ENCODE results near the gene SLC4A1AP.
A peak's percentile ranks its signal among the peaks of the same experiment; 100 is the strongest.

SLC4A1AP gene

DNA sequence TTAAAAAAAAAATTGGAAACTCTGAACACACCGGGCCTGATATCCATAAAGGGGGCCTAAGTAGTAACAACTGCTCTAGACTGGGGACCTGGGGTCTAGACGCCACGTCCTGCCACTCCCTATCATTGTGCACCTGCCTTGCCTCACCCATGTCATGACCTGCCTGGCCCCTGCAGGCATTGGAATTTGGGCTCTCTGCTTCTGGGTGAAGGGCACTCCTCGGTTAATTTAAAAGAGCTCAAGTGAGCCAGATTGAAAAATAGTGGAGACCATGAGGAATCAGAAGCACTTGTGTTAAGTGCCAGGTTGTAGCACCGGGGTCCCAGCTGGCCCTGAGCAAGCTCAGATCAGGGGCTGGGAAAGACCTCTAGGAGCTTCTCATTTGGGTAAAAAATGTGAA lies 48.1 kb downstream of the SLC4A1AP start:
- Histone ChIP-seq H3K36me3 (ENCODE audit: control insufficient read depth, insufficient read depth, low read length) (no peaks in the 10 kb centered on the region), H3K4me3 (ENCODE audit: extremely low read depth, insufficient read depth, low read length, poor library complexity, severe bottlenecking) (no peak overlapping the region), H3K9me3 (ENCODE audit: control insufficient read depth, low read length) (no peaks in the 10 kb centered on the region), H3K27ac (ENCODE audit: low read depth, low read length, severe bottlenecking) (no peak overlapping the region), H3K4me1 (ENCODE audit: control insufficient read depth, insufficient read depth, low read length, poor library complexity, severe bottlenecking) (peaks cover 22% of the 10 kb centered on the region)
- 92 to 98% methylated on average over 5 of the region's 5 CpGs for WGBS, 2 experiments (ENCODE audit: insufficient coverage in 2 of 2)

DNA sequence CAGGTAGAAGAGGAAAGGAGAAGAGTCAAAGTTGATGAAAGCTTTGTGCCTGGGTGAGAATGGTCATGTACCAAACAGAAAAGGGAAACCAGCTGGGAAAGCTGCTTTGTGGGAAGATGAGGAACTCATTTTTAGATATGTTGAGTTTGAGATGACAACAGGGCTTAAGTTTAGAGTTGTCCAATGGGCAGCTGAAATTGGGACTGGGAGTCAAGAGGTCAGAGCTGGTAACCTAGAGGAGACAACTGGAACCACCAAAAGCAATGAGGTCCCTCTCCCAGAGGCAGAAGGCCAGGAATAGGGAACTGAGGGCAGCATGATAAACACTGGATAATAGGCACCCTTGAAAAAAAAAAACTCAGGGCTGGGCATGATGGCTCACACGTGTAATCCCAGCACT lies 48.8 kb downstream of the SLC4A1AP start:
- H3K4me1 ChIP-seq (ENCODE audit: control insufficient read depth, insufficient read depth, low read length, poor library complexity, severe bottlenecking), result peaks cover 26% of the 10 kb centered on the region
- no peaks in the 10 kb centered on the region for H3K36me3 ChIP-seq (ENCODE audit: control insufficient read depth, insufficient read depth, low read length)
- H3K9me3 ChIP-seq (ENCODE audit: control insufficient read depth, low read length), result no peaks in the 10 kb centered on the region
- no peak overlapping the region for H3K27ac ChIP-seq (ENCODE audit: low read depth, low read length, severe bottlenecking)
- no peak overlapping the region for H3K4me3 ChIP-seq (ENCODE audit: extremely low read depth, insufficient read depth, low read length, poor library complexity, severe bottlenecking)
- WGBS, 2 experiments (ENCODE audit: insufficient coverage in 2 of 2), result 64 to 92% methylated on average over 1 of the region's 1 CpG

GRCh38 chr2:27713201-27713600 lies 49.5 kb downstream of the SLC4A1AP start:
- 92 to 95% methylated on average over 5 of the region's 5 CpGs for WGBS, 2 experiments (ENCODE audit: insufficient coverage in 2 of 2)
- no peak overlapping the region for H3K27ac ChIP-seq (ENCODE audit: low read depth, low read length, severe bottlenecking)

GRCh38 chr2:27714053-27714452 lies 50.4 kb downstream of the SLC4A1AP start:
- Histone ChIP-seq H3K27ac (ENCODE audit: low read depth, low read length, severe bottlenecking) (no peak overlapping the region), H3K4me3 (ENCODE audit: extremely low read depth, insufficient read depth, low read length, poor library complexity, severe bottlenecking) (no peak overlapping the region), H3K4me1 (ENCODE audit: control insufficient read depth, insufficient read depth, low read length, poor library complexity, severe bottlenecking) (peaks cover 26% of the 10 kb centered on the region), H3K9me3 (ENCODE audit: control insufficient read depth, low read length) (no peaks in the 10 kb centered on the region), H3K36me3 (ENCODE audit: control insufficient read depth, insufficient read depth, low read length) (no peaks in the 10 kb centered on the region)
- WGBS, 2 experiments (ENCODE audit: insufficient coverage in 2 of 2), result 93 to 100% methylated on average over 4 to 6 of the region's 8 CpGs

More at GRCh38 chr2:27713201-27713600, 49.5 kb downstream of the SLC4A1AP start:
- H3K4me3 ChIP-seq (ENCODE audit: extremely low read depth, insufficient read depth, low read length, poor library complexity, severe bottlenecking), result no peak overlapping the region
- H3K36me3 ChIP-seq (ENCODE audit: control insufficient read depth, insufficient read depth, low read length), result no peaks in the 10 kb centered on the region
- peaks cover 26% of the 10 kb centered on the region for H3K4me1 ChIP-seq (ENCODE audit: control insufficient read depth, insufficient read depth, low read length, poor library complexity, severe bottlenecking)
- H3K9me3 ChIP-seq (ENCODE audit: control insufficient read depth, low read length), result no peaks in the 10 kb centered on the region

DNA sequence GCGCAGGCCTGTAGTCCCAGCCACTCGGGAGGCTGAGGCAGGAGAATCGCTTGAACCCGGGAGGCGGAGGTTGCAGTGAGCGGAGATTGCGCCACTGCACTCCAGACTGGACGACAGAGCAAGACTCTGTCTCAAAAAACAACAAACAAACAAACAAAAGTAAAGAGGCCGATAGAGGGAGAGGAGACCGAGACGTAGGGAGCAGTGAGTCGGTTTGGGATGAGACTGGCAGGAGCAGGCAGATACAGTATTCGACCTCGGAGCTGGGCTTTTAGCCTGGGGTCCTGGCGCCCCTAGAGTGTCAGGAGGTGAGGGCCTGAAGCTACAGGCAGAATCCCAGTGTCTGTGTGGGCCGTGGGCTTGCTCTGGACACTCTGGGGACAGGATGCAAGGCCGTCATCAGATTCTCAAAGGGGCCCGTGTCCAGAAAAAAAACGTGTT lies 51.2 kb downstream of the SLC4A1AP start:
- peaks cover 31% of the 10 kb centered on the region for H3K4me1 ChIP-seq (ENCODE audit: control insufficient read depth, insufficient read depth, low read length, poor library complexity, severe bottlenecking)
- H3K27ac ChIP-seq (ENCODE audit: low read depth, low read length, severe bottlenecking), result peak overlapping the region; percentile 41
- H3K36me3 ChIP-seq (ENCODE audit: control insufficient read depth, insufficient read depth, low read length), result no peaks in the 10 kb centered on the region
- peak overlapping the region; percentile 29 for H3K4me3 ChIP-seq (ENCODE audit: extremely low read depth, insufficient read depth, low read length, poor library complexity, severe bottlenecking)
- WGBS, 2 experiments (ENCODE audit: insufficient coverage in 2 of 2), result 23 to 38% methylated on average over 10 to 11 of the region's 19 CpGs
- H3K9me3 ChIP-seq (ENCODE audit: control insufficient read depth, low read length), result no peaks in the 10 kb centered on the region

DNA sequence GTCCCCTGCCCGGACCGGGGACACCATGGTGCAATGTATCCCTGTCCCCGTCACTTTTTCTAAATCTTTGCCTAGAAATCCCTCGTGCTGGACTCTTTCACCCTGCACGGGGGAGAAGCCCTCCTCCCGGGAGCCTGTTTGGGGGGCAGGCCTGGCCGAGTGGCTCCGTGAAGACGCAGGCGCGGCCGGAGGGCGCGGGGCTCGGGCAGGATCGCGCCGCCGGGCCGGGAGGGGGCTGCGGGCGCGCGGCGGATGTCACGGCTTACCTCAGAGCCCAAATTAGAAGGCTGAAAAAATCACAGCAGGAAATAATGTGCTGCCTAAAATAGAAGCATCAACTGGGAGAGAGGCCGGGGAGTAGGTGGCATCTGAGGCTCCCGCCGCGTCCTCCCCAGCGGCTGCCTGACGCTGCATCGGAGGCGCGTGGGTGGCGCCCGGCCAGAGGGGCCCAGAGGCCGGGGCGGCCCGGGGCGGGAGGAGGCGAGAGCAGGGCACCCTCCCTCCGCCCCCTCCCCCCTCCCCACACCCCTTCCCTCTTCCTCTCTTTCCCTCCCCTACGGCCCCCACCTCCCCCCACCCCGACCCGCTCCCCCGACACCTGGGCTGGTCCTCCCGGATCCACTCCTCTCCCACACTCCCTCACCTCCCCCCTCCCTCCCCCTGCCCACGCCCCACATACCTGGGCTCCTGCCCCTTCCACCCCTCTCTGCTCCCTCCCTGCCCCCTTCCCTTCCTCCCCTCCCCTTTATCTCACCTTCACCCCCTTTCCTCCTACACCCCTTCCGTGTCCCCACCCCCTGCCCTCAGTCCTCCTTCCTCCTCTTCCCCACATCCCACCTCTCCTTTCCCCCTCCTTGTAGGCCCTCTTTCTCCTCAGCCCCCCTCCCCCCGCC lies 51.9 kb downstream of the SLC4A1AP start:
- Histone ChIP-seq H3K9me3 (ENCODE audit: control insufficient read depth, low read length) (no peaks in the 10 kb centered on the region), H3K4me1 (ENCODE audit: control insufficient read depth, insufficient read depth, low read length, poor library complexity, severe bottlenecking) (peaks cover 32% of the 10 kb centered on the region), H3K36me3 (ENCODE audit: control insufficient read depth, insufficient read depth, low read length) (no peaks in the 10 kb centered on the region), H3K4me3 (ENCODE audit: extremely low read depth, insufficient read depth, low read length, poor library complexity, severe bottlenecking) (peak overlapping the region; percentile 29), H3K27ac (ENCODE audit: low read depth, low read length, severe bottlenecking) (peak overlapping the region; percentile 41)
- 1 to 2% methylated on average over 21 to 32 of the region's 51 CpGs for WGBS, 2 experiments (ENCODE audit: insufficient coverage in 2 of 2)

DNA sequence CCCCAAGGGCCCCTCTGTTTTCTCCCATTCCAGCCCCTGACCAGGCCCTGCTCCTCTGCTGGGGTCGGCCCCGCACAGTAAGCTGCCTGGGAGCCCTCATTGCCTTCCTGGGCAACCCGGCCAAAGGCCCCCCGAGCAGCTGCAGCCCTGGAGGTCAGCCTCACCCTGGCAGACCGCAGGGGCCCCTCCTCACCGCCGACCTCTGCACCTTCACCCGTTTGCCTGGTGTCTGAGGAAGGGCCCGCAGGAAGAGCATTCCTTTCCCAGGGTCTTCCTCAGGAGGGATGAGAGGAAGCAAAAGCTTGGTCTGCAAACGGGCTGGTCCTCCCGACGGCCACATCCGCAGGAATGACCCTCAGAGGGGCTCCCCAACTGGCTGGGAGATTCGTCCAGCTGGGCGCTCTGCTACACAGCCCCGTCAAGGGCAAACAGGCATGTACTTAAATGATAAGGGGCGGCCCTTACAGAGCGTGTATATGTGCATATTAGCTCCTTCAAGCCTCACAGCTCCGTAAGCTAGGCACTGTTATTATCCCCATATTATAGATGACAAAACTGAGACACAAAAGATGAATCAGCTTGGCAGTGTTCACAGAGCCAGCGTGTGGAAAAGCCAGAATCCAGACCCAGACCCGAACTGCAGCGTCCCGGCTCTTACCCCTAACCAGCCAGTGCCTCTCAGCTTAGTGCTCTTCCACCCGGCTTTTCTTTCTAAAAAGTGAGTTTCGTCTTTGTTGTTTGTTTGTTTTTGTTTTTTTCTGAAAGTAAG lies 52.8 kb downstream of the SLC4A1AP start:
- Histone ChIP-seq H3K36me3 (ENCODE audit: control insufficient read depth, insufficient read depth, low read length) (no peaks in the 10 kb centered on the region), H3K4me1 (ENCODE audit: control insufficient read depth, insufficient read depth, low read length, poor library complexity, severe bottlenecking) (peaks cover 33% of the 10 kb centered on the region), H3K4me3 (ENCODE audit: extremely low read depth, insufficient read depth, low read length, poor library complexity, severe bottlenecking) (peak overlapping the region; percentile 16), H3K27ac (ENCODE audit: low read depth, low read length, severe bottlenecking) (peak overlapping the region; percentile 49), H3K9me3 (ENCODE audit: control insufficient read depth, low read length) (no peaks in the 10 kb centered on the region)
- WGBS, 2 experiments (ENCODE audit: insufficient coverage in 2 of 2), result 37 to 41% methylated on average over 18 to 20 of the region's 25 CpGs

GRCh38 chr2:27717070-27717795 lies 53.5 kb downstream of the SLC4A1AP start:
- Histone ChIP-seq H3K27ac (ENCODE audit: low read depth, low read length, severe bottlenecking) (no peak overlapping the region), H3K4me1 (ENCODE audit: control insufficient read depth, insufficient read depth, low read length, poor library complexity, severe bottlenecking) (peaks cover 37% of the 10 kb centered on the region), H3K36me3 (ENCODE audit: control insufficient read depth, insufficient read depth, low read length) (no peaks in the 10 kb centered on the region), H3K4me3 (ENCODE audit: extremely low read depth, insufficient read depth, low read length, poor library complexity, severe bottlenecking) (no peak overlapping the region), H3K9me3 (ENCODE audit: control insufficient read depth, low read length) (no peaks in the 10 kb centered on the region)
- 57 to 59% methylated on average over 6 to 8 of the region's 9 CpGs for WGBS, 2 experiments (ENCODE audit: insufficient coverage in 2 of 2)

- no peak overlapping the region for H3K27ac ChIP-seq (ENCODE audit: low read depth, low read length, severe bottlenecking)
- H3K9me3 ChIP-seq (ENCODE audit: control insufficient read depth, low read length), result no peaks in the 10 kb centered on the region
- 49 to 84% methylated on average over 2 to 4 of the region's 7 CpGs for WGBS, 2 experiments (ENCODE audit: insufficient coverage in 2 of 2)
- no peak overlapping the region for H3K4me3 ChIP-seq (ENCODE audit: extremely low read depth, insufficient read depth, low read length, poor library complexity, severe bottlenecking)
- no peaks in the 10 kb centered on the region for H3K36me3 ChIP-seq (ENCODE audit: control insufficient read depth, insufficient read depth, low read length)
- H3K4me1 ChIP-seq (ENCODE audit: control insufficient read depth, insufficient read depth, low read length, poor library complexity, severe bottlenecking), result peaks cover 44% of the 10 kb centered on the region
These were observed 56.4 kb downstream of the SLC4A1AP start for GRCh38 chr2:27720004-27720551.

- no peak overlapping the region for H3K4me3 ChIP-seq (ENCODE audit: extremely low read depth, insufficient read depth, low read length, poor library complexity, severe bottlenecking)
- 69 to 70% methylated on average over 6 to 7 of the region's 8 CpGs for WGBS, 2 experiments (ENCODE audit: insufficient coverage in 2 of 2)
- no peak overlapping the region for H3K27ac ChIP-seq (ENCODE audit: low read depth, low read length, severe bottlenecking)
These were observed 57.6 kb downstream of the SLC4A1AP start for GRCh38 chr2:27721335-27721734.

More at GRCh38 chr2:27721335-27721734, 57.6 kb downstream of the SLC4A1AP start:
- Histone ChIP-seq H3K36me3 (ENCODE audit: control insufficient read depth, insufficient read depth, low read length) (no peaks in the 10 kb centered on the region), H3K9me3 (ENCODE audit: control insufficient read depth, low read length) (no peaks in the 10 kb centered on the region), H3K4me1 (ENCODE audit: control insufficient read depth, insufficient read depth, low read length, poor library complexity, severe bottlenecking) (peaks cover 39% of the 10 kb centered on the region)
